ENCODE data around the gene BLCAP.
A peak's percentile ranks its signal among the peaks of the same experiment; 100 is the strongest.
"Not testable (repeated sequence)": the region's sequence is repeated elsewhere in the genome, so short reads cannot be mapped to it uniquely, and the experiment has no call there.

BLCAP gene

GRCh38 chr20:37556538-37556937, 28.9 kb upstream of the BLCAP start:
- DNase-seq, result no peak

GRCh38 chr20:37554721-37555298, 27.1 kb upstream of the BLCAP start:
- not testable (repeated sequence) for DNase-seq

GRCh38 chr20:37552415-37552814, 24.7 kb upstream of the BLCAP start:
- DNase-seq, result no peak

GRCh38 chr20:37551660-37552059, 24.0 kb upstream of the BLCAP start:
- DNase-seq, result not testable (repeated sequence)

GRCh38 chr20:37550101-37550920, 22.6 kb upstream of the BLCAP start:
- DNase-seq, result not testable (repeated sequence)

- no peak for DNase-seq
Measured at GRCh38 chr20:37547912-37548311, 20.2 kb upstream of the BLCAP start.

GRCh38 chr20:37545516-37545915, 17.8 kb upstream of the BLCAP start:
- no peak for DNase-seq

GRCh38 chr20:37544386-37544785, 16.7 kb upstream of the BLCAP start:
- no peak for DNase-seq

GRCh38 chr20:37543828-37544227, 16.2 kb upstream of the BLCAP start:
- peak; percentile 24 for DNase-seq

- no peak for DNase-seq
Measured at GRCh38 chr20:37542281-37542680, 14.6 kb upstream of the BLCAP start.

- DNase-seq, result no peak
Measured at GRCh38 chr20:37541326-37541725, 13.7 kb upstream of the BLCAP start.

- not testable (repeated sequence) for DNase-seq
Measured at GRCh38 chr20:37540838-37541237, 13.2 kb upstream of the BLCAP start.

- DNase-seq, result no peak
Measured at GRCh38 chr20:37540001-37540400, 12.3 kb upstream of the BLCAP start.

- no peak for DNase-seq
Measured at GRCh38 chr20:37539424-37539823, 11.7 kb upstream of the BLCAP start.

GRCh38 chr20:37538003-37538402, 10.3 kb upstream of the BLCAP start:
- DNase-seq, result no peak

- DNase-seq, result no peak
Measured at GRCh38 chr20:37537505-37537904, 9.8 kb upstream of the BLCAP start.

GRCh38 chr20:37535443-37536132, 7.9 kb upstream of the BLCAP start:
- DNase-seq, result no peak

- peak; percentile 96 for DNase-seq
Measured at GRCh38 chr20:37534401-37535157, 6.9 kb upstream of the BLCAP start.

- DNase-seq, result no peak
Measured at GRCh38 chr20:37533154-37533715, 5.6 kb upstream of the BLCAP start.

- DNase-seq, result no peak
Measured at GRCh38 chr20:37531856-37532255, 4.2 kb upstream of the BLCAP start.

GRCh38 chr20:37530696-37531095, 3.0 kb upstream of the BLCAP start:
- no peak for DNase-seq

- DNase-seq, result no peak
Measured at GRCh38 chr20:37529968-37530600, 2.4 kb upstream of the BLCAP start.
